Common myeloid progenitor, CD34-positive (primary cell): ENCODE results near the gene USP48.

Experiments
- CTCF ChIA-PET: fragments of 350-600 bp; sonication (Branson Sonifier 250); formaldehyde crosslinking; loops from one replicate; lab custom pipeline; 2021; ENCODE audit warnings: antibody characterized with exemption; lab: Charles Lee
- POLR2A ChIA-PET: fragments of 350-600 bp; sonication (Branson Sonifier 250); formaldehyde crosslinking; loops from one replicate; lab custom pipeline; 2021; ENCODE audit warnings: antibody characterized with exemption; lab: Charles Lee
- DNase-seq, 3 donors: peaks; one replicate each; pipeline versions ENCODE4 v3.0.0 to v3.0.0-alpha.2; 2013
- H3K27ac ChIP-seq, 2 experiments: 1 replicate in 1 of 2; 2 replicates in 1 of 2; pipeline ENCODE4 v1.7.0; 2013; ENCODE audit warnings: inconsistent platforms in 2 of 2, low read length in 2 of 2, mild to moderate bottlenecking in 2 of 2, low read depth in 1 of 2, moderate library complexity in 1 of 2; ENCODE audit not compliant: severe bottlenecking in 2 of 2, insufficient read depth in 1 of 2, poor library complexity in 1 of 2
- H3K27me3 ChIP-seq, 5 experiments: replicated peaks in 2 of 5; 1 replicate in 3 of 5; 2 replicates in 2 of 5; pipeline versions ENCODE4 v1.6.1 to v1.7.0; 2013; ENCODE audit warnings: low read length in 4 of 5, mild to moderate bottlenecking in 2 of 5, moderate library complexity in 2 of 5, inconsistent platforms in 1 of 5; ENCODE audit not compliant: insufficient read depth in 5 of 5, control insufficient read depth in 4 of 5
- H3K36me3 ChIP-seq, 4 experiments: 1 replicate in 2 of 4; 2 replicates in 2 of 4; pipeline versions ENCODE4 v1.6.1 to v1.7.0; 2013; ENCODE audit warnings: low read length in 3 of 4, control low read depth in 1 of 4, mild to moderate bottlenecking in 1 of 4; ENCODE audit not compliant: control insufficient read depth in 4 of 4, insufficient read depth in 4 of 4
- H3K4me1 ChIP-seq, 4 experiments: 1 replicate in 3 of 4; 2 replicates in 1 of 4; pipeline versions ENCODE4 v1.6.1 to v1.7.1; 2013; ENCODE audit warnings: low read length in 3 of 4, mild to moderate bottlenecking in 3 of 4, control low read depth in 1 of 4, inconsistent platforms in 1 of 4, moderate library complexity in 1 of 4; ENCODE audit not compliant: control insufficient read depth in 4 of 4, insufficient read depth in 4 of 4; ENCODE audit errors: control extremely low read depth in 1 of 4
- H3K4me3 ChIP-seq, 7 experiments: 1 replicate in 4 of 7; 2 replicates in 3 of 7; pipeline versions ENCODE4 v1.5.1 to v1.7.0; 2013; ENCODE audit warnings: mild to moderate bottlenecking in 7 of 7, low read length in 6 of 7, moderate library complexity in 6 of 7, inconsistent platforms in 2 of 7, low read depth in 2 of 7, control low read depth in 1 of 7; ENCODE audit not compliant: insufficient read depth in 4 of 7, control insufficient read depth in 1 of 7; ENCODE audit errors: extremely low read depth in 1 of 7
- H3K9me3 ChIP-seq, 5 experiments: 1 replicate in 4 of 5; 2 replicates in 1 of 5; pipeline versions ENCODE4 v1.6.1 to v1.7.1; 2013; ENCODE audit warnings: low read length in 4 of 5, mild to moderate bottlenecking in 2 of 5, inconsistent platforms in 1 of 5, low read depth in 1 of 5, moderate library complexity in 1 of 5; ENCODE audit not compliant: control insufficient read depth in 4 of 5, insufficient read depth in 2 of 5; ENCODE audit errors: control extremely low read depth in 1 of 5
- WGBS: methylation state at CpG from one replicate; pipeline ENCODE4 v1.1.5; 2013; ENCODE audit not compliant: insufficient coverage; 5-methylcytosine and 5-hydroxymethylcytosine counted together

USP48 gene

DNA sequence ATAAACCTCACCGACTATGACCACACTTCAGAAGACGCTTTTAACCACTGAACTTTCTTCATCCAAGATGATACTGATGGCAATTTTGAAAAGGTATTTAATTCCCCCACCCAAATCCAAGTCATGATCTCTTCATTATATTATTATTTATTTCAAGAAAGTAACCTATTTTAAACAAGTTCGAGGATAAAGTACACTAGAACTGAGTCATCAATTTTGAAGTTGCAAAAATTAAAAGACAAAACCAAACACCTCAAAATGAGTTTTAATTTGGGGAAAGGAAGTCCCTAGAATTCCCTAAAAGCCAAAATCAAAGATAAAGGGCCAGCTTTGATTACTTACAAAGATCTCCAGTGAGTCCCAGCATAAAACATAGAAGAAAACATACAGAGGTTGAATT is 58.4 kb downstream of the USP48 start:
- H3K9me3 ChIP-seq = no peaks in the 10 kb centered on the region
- no peak overlapping the region for H3K4me3 ChIP-seq
- H3K27ac ChIP-seq = no peak overlapping the region
- H3K36me3 ChIP-seq = peaks cover 12 to 62% (median 33%) of the 10 kb centered on the region in 4 experiments
- no peaks in the 10 kb centered on the region for H3K27me3 ChIP-seq
- no CpG with 5 or more reads among the region's 3 CpGs for WGBS
- DNase-seq = no peak
- H3K4me1 ChIP-seq = peaks cover 6 to 20% (median 9%) of the 10 kb centered on the region in 4 experiments
- ChIA-PET CTCF (interaction anchor here (1.0 kb wide), 2 partner anchors 9 to 16 kb away, joined by 3 to 4 read pairs; no protein-coding TSS in a partner anchor), POLR2A (no interaction called here)

DNA sequence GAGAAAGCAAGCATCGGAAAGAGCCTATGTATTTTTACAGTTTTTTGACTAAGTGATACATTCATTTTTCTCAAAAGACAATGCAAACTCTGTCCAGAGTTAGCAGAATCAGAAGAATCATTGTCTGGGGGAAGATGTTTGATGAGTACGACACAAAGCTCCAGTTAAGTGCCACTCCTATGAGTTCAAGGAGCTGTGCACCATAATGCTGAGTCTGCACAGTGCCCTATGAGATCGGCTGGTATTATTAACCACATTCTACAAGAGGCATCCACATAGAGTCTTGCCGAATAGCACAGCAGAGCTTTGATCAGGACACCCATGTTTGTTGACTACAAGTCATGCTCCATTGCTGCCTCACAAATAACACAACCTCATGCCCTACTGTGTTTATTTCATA is 58.9 kb downstream of the USP48 start:
- 100% methylated on average over 1 of the region's 4 CpGs for WGBS
- H3K27me3 ChIP-seq = no peaks in the 10 kb centered on the region
- ChIA-PET POLR2A (no interaction called here), CTCF (interaction anchor here (1.0 kb wide), 2 partner anchors 9 to 16 kb away, joined by 3 to 4 read pairs; no protein-coding TSS in a partner anchor)
- H3K36me3 ChIP-seq = peaks cover 12 to 59% (median 36%) of the 10 kb centered on the region in 4 experiments
- H3K9me3 ChIP-seq = no peaks in the 10 kb centered on the region
- no peak overlapping the region for H3K27ac ChIP-seq
- peaks cover 6 to 20% (median 9%) of the 10 kb centered on the region in 4 experiments for H3K4me1 ChIP-seq
- H3K4me3 ChIP-seq = no peak overlapping the region
- DNase-seq = no peak

DNA sequence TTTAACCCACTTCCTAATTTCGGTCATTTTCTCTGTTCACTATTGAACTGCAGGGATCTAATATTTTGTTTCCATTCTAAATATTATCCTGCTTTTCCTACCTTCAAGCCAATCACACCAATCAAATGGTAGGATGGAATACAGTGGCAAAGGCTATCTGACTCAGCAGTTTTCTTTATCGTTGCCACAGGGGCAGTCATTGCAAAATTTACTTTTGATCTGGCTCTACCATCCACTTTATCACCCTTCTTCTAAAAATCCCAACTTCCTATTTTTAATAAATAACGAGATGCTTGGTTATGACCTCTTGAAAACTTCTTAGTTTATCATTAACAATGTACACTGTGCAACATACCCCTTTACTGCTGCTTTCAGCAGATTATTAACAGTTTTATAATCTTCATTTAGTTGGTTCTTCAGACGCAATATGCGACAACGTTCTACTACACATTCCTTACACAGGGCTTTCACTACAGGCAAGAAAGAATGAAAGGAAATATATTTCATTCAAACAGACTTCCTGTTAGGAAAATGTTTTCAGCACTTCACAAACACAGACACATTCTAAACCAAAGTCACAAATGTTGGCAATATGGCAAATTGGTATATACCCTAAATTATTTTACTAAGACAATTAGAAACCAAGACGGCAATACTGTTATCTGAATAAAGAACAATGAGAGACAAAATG is 61.5 kb downstream of the USP48 start:
- Histone ChIP-seq H3K4me3 (peak overlapping the region in 2 of 7 experiments; percentile 33 to 59), H3K36me3 (peaks cover 4 to 54% (median 38%) of the 10 kb centered on the region in 4 experiments), H3K9me3 (no peaks in the 10 kb centered on the region), H3K27ac (peak overlapping the region; percentile 37 to 64), H3K4me1 (peaks cover 6 to 20% (median 9%) of the 10 kb centered on the region in 4 experiments), H3K27me3 (no peaks in the 10 kb centered on the region)
- CTCF ChIA-PET = interaction anchor here (1.0 kb wide), 1 partner anchor 18 kb away, joined by 3 read pairs; no protein-coding TSS in a partner anchor
- POLR2A ChIA-PET = no interaction called here
- peak; percentile 26 to 65 (median 60) for DNase-seq
- WGBS = 20% methylated on average over 4 of the region's 7 CpGs

DNA sequence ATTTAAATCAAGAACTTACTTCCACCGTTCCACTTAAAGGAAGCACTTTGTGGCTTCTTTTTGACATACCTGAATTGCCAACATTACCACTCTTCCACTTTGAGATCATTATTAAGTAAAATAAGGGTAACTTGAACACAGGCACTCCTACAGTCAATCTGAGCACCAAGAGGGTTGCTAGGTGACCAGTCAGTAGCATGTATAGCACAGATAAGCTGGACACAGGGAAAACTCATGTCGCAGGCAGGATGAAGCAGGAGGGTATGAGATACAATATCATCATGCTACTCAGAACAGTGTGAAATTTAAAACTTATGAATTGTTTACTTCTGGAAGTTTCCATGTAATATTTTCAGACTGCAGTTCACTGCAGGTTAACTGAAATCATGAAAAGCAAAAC is 66.8 kb downstream of the USP48 start:
- Histone ChIP-seq H3K27ac (no peak overlapping the region), H3K4me3 (no peak overlapping the region), H3K9me3 (no peaks in the 10 kb centered on the region), H3K27me3 (no peaks in the 10 kb centered on the region), H3K4me1 (peaks cover 3 to 6% (median 3%) of the 10 kb centered on the region in 4 experiments), H3K36me3 (peaks cover 10 to 76% (median 59%) of the 10 kb centered on the region in 4 experiments)
- 17% methylated on average over 1 of the region's 2 CpGs for WGBS
- DNase-seq = peak in 1 of 3 donors; percentile 9
- POLR2A ChIA-PET = no interaction called here
- CTCF ChIA-PET = interaction anchor here (0.9 kb wide), 1 partner anchor 66 kb away, joined by 3 read pairs; no protein-coding TSS in a partner anchor

DNA sequence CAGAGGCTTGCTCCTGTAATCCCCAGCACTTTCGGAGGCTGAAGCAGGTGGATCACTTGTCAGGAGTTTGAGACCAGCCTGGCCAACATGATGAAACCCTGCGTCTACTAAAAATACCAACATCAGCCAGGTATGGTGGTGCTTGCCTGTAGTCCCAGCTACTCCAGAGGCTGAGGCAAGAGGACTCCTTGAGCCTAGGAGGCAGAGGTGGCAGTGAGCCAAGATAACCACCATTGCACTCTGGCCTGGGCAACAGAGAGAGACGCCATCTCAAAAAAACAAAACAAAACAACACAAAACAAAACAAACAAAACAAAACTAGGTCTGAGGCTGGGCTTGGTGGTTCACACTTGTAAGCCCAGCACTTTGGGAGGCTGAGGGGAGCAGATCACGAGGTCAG is 75.1 kb downstream of the USP48 start:
- no peak overlapping the region for H3K27ac ChIP-seq
- no peaks in the 10 kb centered on the region for H3K9me3 ChIP-seq
- peaks cover 7 to 66% (median 33%) of the 10 kb centered on the region in 4 experiments for H3K36me3 ChIP-seq
- peaks cover 0 to 3% (median 0%) of the 10 kb centered on the region in 4 experiments for H3K4me1 ChIP-seq
- no peaks in the 10 kb centered on the region for H3K27me3 ChIP-seq
- 100% methylated on average over 2 of the region's 4 CpGs for WGBS
- no peak overlapping the region for H3K4me3 ChIP-seq
- ChIA-PET CTCF (interaction anchor here (0.9 to 1.4 kb wide), 2 partner anchors 12 to 315 kb away, joined by 3 to 4 read pairs; no protein-coding TSS in a partner anchor), POLR2A (no interaction called here)
- no peak for DNase-seq

DNA sequence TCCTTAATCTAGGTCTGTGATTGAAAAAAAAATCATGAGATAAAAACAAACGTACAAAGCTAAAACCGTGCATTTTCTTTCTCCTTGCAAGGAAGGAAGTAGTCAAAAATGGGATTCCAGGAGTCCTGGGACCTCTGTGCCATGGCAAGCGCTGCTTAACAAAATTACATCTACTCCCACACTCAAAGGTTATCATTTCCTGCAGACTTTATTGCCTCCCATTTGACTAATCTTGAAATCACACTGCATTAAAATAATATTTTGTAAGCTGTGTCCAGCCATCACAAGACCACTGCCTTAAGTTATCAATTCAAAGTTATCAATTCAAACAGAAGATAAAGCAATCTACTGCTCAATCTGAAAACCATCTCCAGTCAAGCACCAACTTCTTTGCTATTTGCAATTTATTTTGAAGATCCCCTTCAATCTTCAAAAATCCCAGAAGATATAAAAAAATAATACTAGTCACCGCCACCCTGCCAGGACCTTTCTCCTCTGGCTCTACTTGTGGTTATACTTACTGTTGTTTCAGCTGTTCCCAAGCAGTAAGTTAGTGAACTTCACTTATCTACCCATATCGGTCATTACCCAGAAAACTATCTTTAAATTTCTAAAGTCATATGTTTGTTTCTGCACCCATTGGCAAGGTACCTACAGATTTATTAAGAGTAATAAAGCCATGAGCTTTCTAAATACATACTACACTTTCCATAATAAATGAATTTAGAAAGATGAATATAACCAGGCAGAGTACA is 75.7 kb downstream of the USP48 start:
- H3K27me3 ChIP-seq = no peaks in the 10 kb centered on the region
- POLR2A ChIA-PET = no interaction called here
- 79% methylated on average over 4 of the region's 5 CpGs for whole genome bisulfite sequencing

More for the DNA sequence above, 75.7 kb downstream of the USP48 start:
- H3K27ac ChIP-seq = no peak overlapping the region
- H3K36me3 ChIP-seq = peaks cover 7 to 67% (median 34%) of the 10 kb centered on the region in 4 experiments
- no peaks in the 10 kb centered on the region for H3K9me3 ChIP-seq
- no peak for DNase-seq
- CTCF ChIA-PET = interaction anchor here (0.9 to 1.4 kb wide), 2 partner anchors 13 to 315 kb away, joined by 3 to 4 read pairs; no protein-coding TSS in a partner anchor
- H3K4me1 ChIP-seq = peaks cover 0 to 3% (median 0%) of the 10 kb centered on the region in 4 experiments
- no peak overlapping the region for H3K4me3 ChIP-seq
